ENCODE measurements around the gene TMEM212. TPM values are rescaled to one million over a fixed set of nuclear protein-coding genes. Genes with fewer than 3 reads are reported as not detected.

The TMEM212 gene
- total and polyA plus RNA-seq, 9 of the 15 experiments (the other 6 are each of a cell fraction or from before 2014, with no cell fraction given) = not detected

- TF ChIP-seq RFX1 (IDR thresholded peaks at IDR 0.05) (no peak), JUND (IDR thresholded peaks at IDR 0.05; ENCODE audit: borderline replicate concordance, low read depth, low read length) (peak; percentile 69; the same call in 1 of the 2 replicates), JUND (tag; IDR thresholded peaks at IDR 0.05; ENCODE audit: borderline replicate concordance, low read depth, low read length) (peak; percentile 78; the same call in 2 of the 3 replicates), ZNF212 (CRISPR knock-in tag; IDR thresholded peaks at IDR 0.05) (no peak), ELF4 (CRISPR knock-in tag; IDR thresholded peaks at IDR 0.05) (0 out of 2 replicates have a peak, but pooled peaks have one; percentile 28), PTBP1 (IDR thresholded peaks at IDR 0.05; ENCODE audit: low read depth, low read length) (no peak), ZNF778 (CRISPR knock-in tag; IDR thresholded peaks at IDR 0.05) (no peak), MBD1 (CRISPR knock-in tag; IDR thresholded peaks at IDR 0.05) (no peak), ZNF644 (tag; IDR thresholded peaks at IDR 0.05; ENCODE audit: low read depth) (no peak), STAT5A (IDR thresholded peaks at IDR 0.05; ENCODE audit: borderline replicate concordance, low read length) (no peak), AFF1 (IDR thresholded peaks at IDR 0.05; ENCODE audit: low read depth in 1 of 2, partially characterized antibody in 2 of 2) (no peak), SMARCC2 (IDR thresholded peaks at IDR 0.05; ENCODE audit: low read depth) (0 out of 2 replicates have a peak, but pooled peaks have one; percentile 51), CHD1 (IDR thresholded peaks at IDR 0.05; ENCODE audit: low read length) (no peak), MIER1 (IDR thresholded peaks at IDR 0.05; ENCODE audit: low read depth) (no peak), TARDBP (IDR thresholded peaks at IDR 0.05) (no peak), GTF3C2 (IDR thresholded peaks at IDR 0.05; ENCODE audit: borderline replicate concordance, extremely low read depth, insufficient read length) (no peak), TAL1 (IDR thresholded peaks at IDR 0.05) (peak; percentile 26; the same call in 1 of the 2 replicates), ATF6 (CRISPR knock-in tag; IDR thresholded peaks at IDR 0.05) (no peak)
Measured at GRCh38 chr3:171851660-171852058, 8.5 kb downstream of the TMEM212 start (continued).
